ENCODE results near the gene ABLIM2. TPM values are rescaled to one million over a fixed set of nuclear protein-coding genes. Genes with fewer than 3 reads are reported as not detected.

ABLIM2 gene
- total and polyA plus RNA-seq, 2 of the 13 experiments (the other 11 are each of a cell fraction or from before 2014, with no cell fraction given) = 0.20 to 0.37 TPM

- no peak for FAIRE-seq
- no peaks in the 10 kb centered on the region for H4K20me1 ChIP-seq (ENCODE audit: insufficient read depth, low read length)
- TF ChIP-seq ZNF768 (CRISPR knock-in tag; IDR thresholded peaks at IDR 0.05) (peak; percentile 95), ZMYM3 (CRISPR knock-in tag; IDR thresholded peaks at IDR 0.05) (0 out of 2 replicates have a peak, but pooled peaks have one; percentile 23), ATF5 (CRISPR knock-in tag; IDR thresholded peaks at IDR 0.05; ENCODE audit: low read depth) (no peak), DNMT1 (CRISPR knock-in tag; IDR thresholded peaks at IDR 0.05) (no peak)
- intact Hi-C loops (cut with micrococcal nuclease; ENCODE audit: unreplicated experiment) (no loop called here), in situ Hi-C loops (cut with HindIII; ENCODE audit: extremely low pct_ligation_motif_present, low pct_unique_long_range_greater_than_20kb) (no loop called here)
- ChIA-PET POLR2A (no interaction called here), CTCF (ENCODE audit: low intra/inter-chr PET ratio, low total read pairs) (no interaction called here)
- no peak overlapping the region for H3K27ac ChIP-seq (ENCODE audit: extremely low read length, insufficient read depth, low read length)
- H3K9me3 ChIP-seq (ENCODE audit: low read length) = no peaks in the 10 kb centered on the region
- no peak for ATAC-seq
- H3K4me2 ChIP-seq (ENCODE audit: low read depth, low read length) = no peak overlapping the region
- H3K4me3 ChIP-seq (replicated peaks in 1 of 3; ENCODE audit: insufficient read depth in 1 of 3, low read depth in 2 of 3, low read length in 3 of 3) = no peak overlapping the region
- H3K4me1 ChIP-seq (ENCODE audit: insufficient read depth, low read length) = no peaks in the 10 kb centered on the region
- BruUV-seq (replicated peaks) = no TSS peak
- H3K36me3 ChIP-seq (replicated peaks in 1 of 2; ENCODE audit: control insufficient read depth in 1 of 2, insufficient read depth in 2 of 2, low read length in 2 of 2) = no peaks in the 10 kb centered on the region
- no peak for DNase-seq (ENCODE audit: low spot score)
- no peaks in the 10 kb centered on the region for H3K79me2 ChIP-seq (ENCODE audit: insufficient read depth, low read length)
- WGBS (ENCODE audit: low lambda C conversion rate) = no CpG with 5 or more reads among the region's 8 CpGs
- H2AFZ ChIP-seq (ENCODE audit: low read length) = no peak overlapping the region
- H3K9ac ChIP-seq (ENCODE audit: insufficient read depth, low read depth, low read length) = no peak overlapping the region
- peaks cover 10 to 60% of the 10 kb centered on the region in 2 experiments for H3K27me3 ChIP-seq (ENCODE audit: control insufficient read depth in 1 of 2, insufficient read depth in 2 of 2, low read length in 2 of 2)
These were observed 80.0 kb downstream of the ABLIM2 start for GRCh38 chr4:8078610-8079015.

GRCh38 chr4:8078109-8078494, 80.5 kb downstream of the ABLIM2 start:
- no peak for DNase-seq (ENCODE audit: low spot score)
- Histone ChIP-seq H3K9ac (ENCODE audit: insufficient read depth, low read depth, low read length) (no peak overlapping the region), H3K4me3 (replicated peaks in 1 of 3; ENCODE audit: insufficient read depth in 1 of 3, low read depth in 2 of 3, low read length in 3 of 3) (no peak overlapping the region), H3K9me3 (ENCODE audit: low read length) (no peaks in the 10 kb centered on the region), H3K27me3 (ENCODE audit: control insufficient read depth in 1 of 2, insufficient read depth in 2 of 2, low read length in 2 of 2) (peaks cover 10 to 55% of the 10 kb centered on the region in 2 experiments), H3K79me2 (ENCODE audit: insufficient read depth, low read length) (no peaks in the 10 kb centered on the region), H3K36me3 (replicated peaks in 1 of 2; ENCODE audit: control insufficient read depth in 1 of 2, insufficient read depth in 2 of 2, low read length in 2 of 2) (no peaks in the 10 kb centered on the region), H4K20me1 (ENCODE audit: insufficient read depth, low read length) (no peaks in the 10 kb centered on the region), H2AFZ (ENCODE audit: low read length) (no peak overlapping the region), H3K4me2 (ENCODE audit: low read depth, low read length) (no peak overlapping the region), H3K27ac (ENCODE audit: extremely low read length, insufficient read depth, low read length) (no peak overlapping the region), H3K4me1 (ENCODE audit: insufficient read depth, low read length) (no peaks in the 10 kb centered on the region)
- in situ Hi-C loops (cut with HindIII; ENCODE audit: extremely low pct_ligation_motif_present, low pct_unique_long_range_greater_than_20kb) (no loop called here), intact Hi-C loops (cut with micrococcal nuclease; ENCODE audit: unreplicated experiment) (no loop called here)
- no peak for FAIRE-seq
- BruUV-seq (replicated peaks) = no TSS peak
- ChIA-PET CTCF (ENCODE audit: low intra/inter-chr PET ratio, low total read pairs) (no interaction called here), POLR2A (no interaction called here)
- WGBS (ENCODE audit: low lambda C conversion rate) = 57% methylated on average over 11 of the region's 11 CpGs
- no peak for ATAC-seq
- TF ChIP-seq ZNF253 (CRISPR knock-in tag; IDR thresholded peaks at IDR 0.05; ENCODE audit: borderline replicate concordance) (no peak), SP4 (CRISPR knock-in tag; IDR thresholded peaks at IDR 0.05) (no peak), PAF1 (CRISPR knock-in tag; IDR thresholded peaks at IDR 0.05) (no peak), GATA4 (IDR thresholded peaks at IDR 0.05; ENCODE audit: borderline replicate concordance, low read depth) (no peak), ATF6 (CRISPR knock-in tag; conservative IDR thresholded peaks at IDR 0.05) (no peak), NR1H2 (CRISPR knock-in tag; IDR thresholded peaks at IDR 0.05; ENCODE audit: borderline replicate concordance, low read depth) (no peak), RBFOX2 (IDR thresholded peaks at IDR 0.05; ENCODE audit: low read depth, low read length) (no peak), SATB2 (CRISPR knock-in tag; IDR thresholded peaks at IDR 0.05) (no peak), ZNF615 (CRISPR knock-in tag; IDR thresholded peaks at IDR 0.05; ENCODE audit: borderline replicate concordance) (no peak), MIER2 (CRISPR knock-in tag; IDR thresholded peaks at IDR 0.05) (no peak), ZBTB2 (CRISPR knock-in tag; IDR thresholded peaks at IDR 0.05; ENCODE audit: low read depth) (no peak), EED (CRISPR knock-in tag; IDR thresholded peaks at IDR 0.05) (no peak)

Measured in HepG2 (cell line).